Fibroblast of pulmonary artery (primary cell): ENCODE results near the gene TOX3.

Source experiments
- DNase-seq: peaks from one replicate; pipeline ENCODE4 v3.0.0-alpha.2; 2010; ENCODE audit warnings: low read depth
- H3K4me3 ChIP-seq: replicated peaks from 2 replicates; pipeline ENCODE4 v1.5.1; 2011; ENCODE audit warnings: low read depth, mild to moderate bottlenecking, control low read depth, low read length, moderate library complexity
- TF ChIP-seq, protein P1 (sequence below): IDR thresholded peaks from 2 replicates; pipeline ENCODE4 v1.5.1; 2011; ENCODE audit warnings: mild to moderate bottlenecking, control low read depth, low read length, inconsistent platforms; ENCODE audit errors: missing control alignments

The TOX3 gene

DNA sequence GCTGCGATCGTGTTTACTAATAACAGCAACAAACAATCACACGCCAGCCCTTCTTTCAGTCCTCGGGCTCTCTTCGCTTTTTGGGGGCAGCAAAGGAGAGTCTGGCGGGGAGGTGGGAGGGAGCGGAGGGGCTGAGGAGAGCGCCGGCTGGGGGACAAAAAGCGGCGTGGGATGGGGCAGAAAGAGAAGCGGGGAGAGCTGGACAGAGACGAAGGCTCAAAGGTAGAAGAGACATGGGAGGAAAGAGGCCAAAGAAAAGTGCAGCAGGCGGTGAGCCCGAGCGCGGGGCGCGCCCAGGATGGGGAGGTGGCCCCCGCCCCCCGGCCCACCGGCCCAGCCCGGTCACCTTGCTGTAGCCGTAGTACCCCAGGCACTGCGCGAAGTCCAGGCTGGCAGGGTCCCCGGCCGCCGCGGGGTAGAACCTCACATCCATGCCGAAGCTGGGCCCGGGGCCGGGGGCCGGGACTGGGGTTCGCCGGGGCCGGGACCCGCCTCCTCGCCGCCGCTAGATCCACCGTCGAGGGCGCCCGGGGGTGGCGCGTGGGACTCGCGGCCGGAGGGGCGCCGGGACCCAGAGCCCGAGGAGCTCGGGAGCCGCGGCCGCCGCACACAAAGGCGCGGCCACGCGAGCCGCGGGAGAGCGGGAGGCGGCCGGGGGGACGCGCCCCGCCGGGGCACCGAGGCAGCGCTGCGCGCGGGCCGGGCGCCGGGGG lies 496 bp downstream of the TOX3 start:
- DNase-seq: no peak
- no peak overlapping the region for H3K4me3 ChIP-seq
- TF ChIP-seq, protein P1, sequence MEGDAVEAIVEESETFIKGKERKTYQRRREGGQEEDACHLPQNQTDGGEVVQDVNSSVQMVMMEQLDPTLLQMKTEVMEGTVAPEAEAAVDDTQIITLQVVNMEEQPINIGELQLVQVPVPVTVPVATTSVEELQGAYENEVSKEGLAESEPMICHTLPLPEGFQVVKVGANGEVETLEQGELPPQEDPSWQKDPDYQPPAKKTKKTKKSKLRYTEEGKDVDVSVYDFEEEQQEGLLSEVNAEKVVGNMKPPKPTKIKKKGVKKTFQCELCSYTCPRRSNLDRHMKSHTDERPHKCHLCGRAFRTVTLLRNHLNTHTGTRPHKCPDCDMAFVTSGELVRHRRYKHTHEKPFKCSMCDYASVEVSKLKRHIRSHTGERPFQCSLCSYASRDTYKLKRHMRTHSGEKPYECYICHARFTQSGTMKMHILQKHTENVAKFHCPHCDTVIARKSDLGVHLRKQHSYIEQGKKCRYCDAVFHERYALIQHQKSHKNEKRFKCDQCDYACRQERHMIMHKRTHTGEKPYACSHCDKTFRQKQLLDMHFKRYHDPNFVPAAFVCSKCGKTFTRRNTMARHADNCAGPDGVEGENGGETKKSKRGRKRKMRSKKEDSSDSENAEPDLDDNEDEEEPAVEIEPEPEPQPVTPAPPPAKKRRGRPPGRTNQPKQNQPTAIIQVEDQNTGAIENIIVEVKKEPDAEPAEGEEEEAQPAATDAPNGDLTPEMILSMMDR: no peak

DNA sequence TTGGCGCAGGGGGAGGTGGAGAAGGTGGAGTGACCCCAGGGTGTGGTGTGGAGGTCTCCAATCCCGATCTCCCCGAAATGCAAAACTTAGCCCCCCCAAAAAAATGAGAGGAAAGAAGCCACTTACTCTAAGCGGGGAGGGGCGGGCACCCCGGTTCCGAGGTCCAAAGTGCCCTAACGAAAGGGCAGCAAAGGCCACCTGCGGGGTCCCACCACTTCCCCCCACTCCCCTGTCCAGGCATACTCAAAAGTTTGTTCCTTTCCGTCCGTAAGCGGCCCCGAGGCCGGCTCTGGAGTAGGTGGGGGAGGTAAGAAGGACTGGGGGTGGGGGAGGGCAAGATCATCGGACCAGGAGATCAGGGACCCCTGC lies 1.1 kb downstream of the TOX3 start:
- H3K4me3 ChIP-seq: no peak overlapping the region
- TF ChIP-seq, protein P1: no peak
- DNase-seq: no peak

DNA sequence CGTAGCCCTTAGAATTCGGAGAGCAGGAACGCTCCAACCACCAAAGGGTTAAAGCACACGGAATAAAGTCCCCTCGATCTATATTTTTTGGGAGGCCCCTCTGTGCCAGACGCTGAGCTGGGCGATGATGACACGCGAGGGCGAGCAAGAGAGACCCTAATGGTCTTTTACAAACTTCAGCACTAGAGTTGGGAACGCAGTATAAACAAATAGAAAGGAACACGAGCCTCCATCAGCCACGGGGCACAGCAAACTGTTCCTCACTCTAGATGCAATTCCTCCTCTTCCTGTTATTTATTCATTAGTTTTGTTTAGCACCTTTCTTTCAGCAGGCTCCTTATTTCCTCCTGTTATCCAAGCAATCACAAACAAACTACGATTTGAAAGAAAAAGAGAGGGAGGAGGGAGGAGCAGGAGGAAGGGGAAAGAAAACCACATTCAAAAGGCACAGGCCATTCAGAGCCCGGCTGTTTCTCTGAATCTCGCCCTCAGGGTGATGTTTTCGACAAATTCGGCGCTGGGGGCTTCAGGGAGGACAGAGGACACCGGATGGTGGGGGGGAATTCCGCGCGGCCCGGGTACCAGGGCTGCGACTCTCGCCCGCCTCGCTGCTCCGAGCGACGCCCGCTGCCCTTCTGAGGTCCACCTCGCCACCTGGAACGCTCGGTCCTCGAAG lies 1.6 kb downstream of the TOX3 start:
- H3K4me3 ChIP-seq: no peak overlapping the region
- no peak for DNase-seq
- TF ChIP-seq, protein P1: no peak

DNA sequence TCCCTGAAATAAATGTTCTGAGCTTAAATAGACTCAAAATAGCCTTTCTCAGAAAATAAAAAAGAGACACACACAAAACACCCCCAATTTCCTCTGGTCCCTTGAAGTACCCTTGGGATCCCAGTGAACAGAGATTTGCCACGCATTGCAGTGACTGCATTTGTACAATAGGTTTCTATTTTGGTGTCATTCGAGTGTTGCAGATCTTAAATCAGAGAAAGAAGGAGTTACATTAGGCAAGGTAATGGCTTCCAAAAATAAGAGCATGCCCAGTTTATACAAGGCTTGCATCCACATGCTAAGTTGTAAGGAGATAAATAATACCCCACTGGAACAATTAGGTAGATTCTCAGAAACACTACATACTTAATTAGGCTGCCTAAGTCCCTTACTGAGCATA lies 2.2 kb downstream of the TOX3 start:
- DNase-seq: no peak
- no peak overlapping the region for H3K4me3 ChIP-seq

DNA sequence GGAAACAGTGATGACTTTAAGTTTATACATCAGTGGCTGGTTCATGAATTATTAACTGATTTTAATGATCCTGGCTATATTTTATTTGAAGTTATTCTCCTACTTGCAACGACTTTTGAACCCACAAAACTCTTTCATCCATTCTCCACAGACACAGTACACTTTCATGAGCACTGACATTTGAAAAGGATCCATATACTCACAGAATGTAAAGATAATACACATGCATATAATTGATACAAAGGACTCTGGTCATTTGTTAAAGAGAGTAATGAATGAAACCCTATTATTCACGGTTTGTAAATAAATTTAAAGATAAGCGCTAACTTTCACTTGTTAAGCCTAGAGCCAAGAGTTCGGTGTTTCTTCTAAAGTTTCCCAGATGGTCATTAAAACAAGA lies 3.3 kb downstream of the TOX3 start:
- TF ChIP-seq, protein P1: no peak
- no peak overlapping the region for H3K4me3 ChIP-seq
- no peak for DNase-seq

More for the DNA sequence above, 2.2 kb downstream of the TOX3 start:
- TF ChIP-seq, protein P1: no peak

DNA sequence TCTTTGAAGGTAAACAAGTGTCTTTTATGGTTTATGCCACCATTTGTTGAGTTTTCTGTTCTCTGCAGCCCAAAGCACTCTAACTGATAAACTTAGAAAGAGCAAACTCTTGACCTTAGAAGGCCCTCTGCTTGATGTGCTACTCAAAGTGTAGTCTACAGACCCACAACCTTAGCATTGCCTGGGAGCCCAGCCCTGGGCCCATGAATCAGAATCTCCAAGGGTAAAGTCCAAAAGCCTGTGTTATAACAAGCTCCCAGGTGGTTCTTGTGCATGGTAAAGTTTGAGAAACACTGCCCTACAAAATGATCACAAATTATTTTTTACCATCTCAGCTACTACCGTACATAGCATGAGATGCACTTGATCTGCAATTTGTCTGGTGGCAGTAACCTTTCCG lies 6.0 kb downstream of the TOX3 start:
- TF ChIP-seq, protein P1: no peak
- no peak for DNase-seq
- no peak overlapping the region for H3K4me3 ChIP-seq

DNA sequence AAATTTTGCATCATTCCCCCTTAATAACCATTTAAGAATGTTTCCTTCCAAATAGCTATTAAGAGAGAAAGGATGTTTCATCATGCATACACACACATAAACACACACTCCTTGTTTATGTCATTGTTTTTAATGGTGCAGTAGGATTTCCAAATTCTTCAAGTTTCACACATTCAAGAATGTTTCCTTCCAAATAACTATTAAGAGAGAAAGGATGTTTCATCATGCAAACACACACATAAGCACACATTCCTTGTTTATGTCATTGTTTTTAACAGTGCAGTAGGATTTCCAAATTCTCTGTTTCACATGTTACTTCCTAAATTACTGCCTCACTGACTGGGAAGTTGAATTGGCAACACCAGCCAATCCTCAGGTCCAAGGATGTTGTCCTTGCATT lies 7.8 kb downstream of the TOX3 start:
- TF ChIP-seq, protein P1: no peak
- no peak overlapping the region for H3K4me3 ChIP-seq
- DNase-seq: no peak
